ENCODE data around the gene PLA2G3.

Gene PLA2G3, protein sequence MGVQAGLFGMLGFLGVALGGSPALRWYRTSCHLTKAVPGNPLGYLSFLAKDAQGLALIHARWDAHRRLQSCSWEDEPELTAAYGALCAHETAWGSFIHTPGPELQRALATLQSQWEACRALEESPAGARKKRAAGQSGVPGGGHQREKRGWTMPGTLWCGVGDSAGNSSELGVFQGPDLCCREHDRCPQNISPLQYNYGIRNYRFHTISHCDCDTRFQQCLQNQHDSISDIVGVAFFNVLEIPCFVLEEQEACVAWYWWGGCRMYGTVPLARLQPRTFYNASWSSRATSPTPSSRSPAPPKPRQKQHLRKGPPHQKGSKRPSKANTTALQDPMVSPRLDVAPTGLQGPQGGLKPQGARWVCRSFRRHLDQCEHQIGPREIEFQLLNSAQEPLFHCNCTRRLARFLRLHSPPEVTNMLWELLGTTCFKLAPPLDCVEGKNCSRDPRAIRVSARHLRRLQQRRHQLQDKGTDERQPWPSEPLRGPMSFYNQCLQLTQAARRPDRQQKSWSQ

DNA sequence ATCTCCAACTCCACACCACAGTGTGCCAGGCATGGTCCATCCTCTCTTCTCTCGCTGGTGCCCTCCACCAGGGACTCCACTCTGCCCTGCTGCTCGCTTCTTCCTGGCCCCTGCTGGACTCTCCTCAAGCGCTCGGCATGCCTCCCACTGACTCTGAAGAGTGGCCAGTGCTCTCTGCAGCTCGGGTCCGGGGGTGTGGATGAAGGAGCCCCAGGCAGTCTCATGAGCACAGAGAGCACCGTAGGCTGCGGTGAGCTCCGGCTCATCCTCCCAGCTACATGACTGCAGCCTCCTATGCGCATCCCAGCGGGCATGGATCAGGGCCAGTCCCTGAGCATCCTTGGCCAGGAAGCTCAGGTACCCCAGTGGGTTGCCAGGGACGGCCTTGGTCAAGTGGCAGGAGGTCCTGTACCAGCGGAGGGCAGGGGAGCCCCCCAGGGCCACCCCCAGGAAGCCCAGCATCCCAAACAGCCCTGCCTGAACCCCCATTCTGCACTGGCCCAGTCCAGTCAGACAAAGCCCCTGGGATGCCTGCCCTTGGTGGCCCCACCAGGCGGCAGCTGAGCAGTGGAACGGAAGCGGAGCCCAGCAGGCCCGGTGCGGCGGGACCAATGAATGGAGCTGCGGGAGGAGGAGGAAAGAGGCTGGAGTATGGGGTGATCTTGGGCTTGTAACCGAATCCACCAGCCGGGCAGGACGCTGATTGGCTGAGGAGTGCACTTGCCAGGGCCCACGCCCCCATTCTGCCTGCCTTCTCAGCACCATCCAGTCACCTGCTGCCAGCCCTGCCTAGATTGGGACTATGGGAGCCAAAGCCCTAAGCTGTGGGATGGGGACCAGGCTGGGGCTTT, at the start of gene PLA2G3:
Gene PLA2G3 (minus strand): TSS at position 643 of the 851 bp plus-strand sequence. CDS start 154 bp downstream, at position 489.
- no peak within 1 kb of the TSS for H3K27ac ChIP-seq
- no peaks in the 10 kb centered on the region for H3K36me3 ChIP-seq
- H3K9ac ChIP-seq = no peak within 1 kb of the TSS
- no peak for TF ChIP-seq Cebpa-rat (IDR thresholded peaks at IDR 0.05)
- H3K4me2 ChIP-seq = no peak within 1 kb of the TSS
- no peaks in the 10 kb centered on the region for H3K4me1 ChIP-seq
- H4K20me1 ChIP-seq = no peaks in the 10 kb centered on the region
- H3K4me3 ChIP-seq = no peak within 1 kb of the TSS
- H3K27me3 ChIP-seq = no peaks in the 10 kb centered on the region
- H3K9me3 ChIP-seq = 0 out of 2 replicates have a peak, but pooled peaks cover 6% of the 10 kb centered on the region

DNA sequence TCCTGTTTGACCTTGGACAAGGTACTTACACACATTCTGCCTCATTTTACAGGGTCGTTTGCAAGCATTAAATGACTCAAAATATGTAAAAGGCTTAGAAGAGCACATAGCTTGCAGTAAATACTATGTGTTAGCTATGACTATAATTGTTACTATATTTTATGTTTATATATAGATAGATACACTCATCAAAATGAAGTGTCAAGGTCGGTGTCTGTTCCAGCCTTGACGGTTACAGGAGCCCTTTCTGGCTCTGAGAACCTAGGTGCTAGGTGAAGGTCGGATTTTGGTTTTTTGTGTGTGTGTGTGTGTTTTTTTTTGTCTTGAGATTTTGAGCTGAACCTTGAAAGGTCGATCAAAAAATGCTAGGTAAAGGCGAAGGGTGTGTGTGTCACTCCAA, 47.3 kb upstream of the PLA2G3 start:
- Histone ChIP-seq H4K20me1 (peaks cover 31% of the 10 kb centered on the region), H3K4me3 (no peak overlapping the region), H3K27ac (no peak overlapping the region), H3K4me2 (no peak overlapping the region), H3K27me3 (no peaks in the 10 kb centered on the region), H3K9ac (no peak overlapping the region), H3K36me3 (peaks cover 75% of the 10 kb centered on the region), H3K9me3 (peaks cover 23% of the 10 kb centered on the region), H3K4me1 (peaks cover 9% of the 10 kb centered on the region)
- no peak for TF ChIP-seq Cebpa-rat (IDR thresholded peaks at IDR 0.05)

GRCh38 chr22:31185056-31185455, 44.7 kb upstream of the PLA2G3 start:
- no peak for TF ChIP-seq Cebpa-rat (IDR thresholded peaks at IDR 0.05)
- no peak overlapping the region for H3K4me3 ChIP-seq
- no peaks in the 10 kb centered on the region for H3K4me1 ChIP-seq
- H3K4me2 ChIP-seq = no peak overlapping the region
- peaks cover 70% of the 10 kb centered on the region for H3K36me3 ChIP-seq
- H3K9me3 ChIP-seq = peaks cover 38% of the 10 kb centered on the region
- no peak overlapping the region for H3K9ac ChIP-seq
- peaks cover 15% of the 10 kb centered on the region; the same call in 1 of the 2 replicates for H4K20me1 ChIP-seq
- no peaks in the 10 kb centered on the region for H3K27me3 ChIP-seq
- H3K27ac ChIP-seq = no peak overlapping the region

GRCh38 chr22:31184015-31184414, 43.7 kb upstream of the PLA2G3 start:
- Histone ChIP-seq H3K9me3 (peaks cover 38% of the 10 kb centered on the region), H4K20me1 (peaks cover 15% of the 10 kb centered on the region), H3K4me1 (peaks cover 7% of the 10 kb centered on the region), H3K9ac (no peak overlapping the region), H3K4me2 (no peak overlapping the region), H3K36me3 (peaks cover 69% of the 10 kb centered on the region), H3K27ac (no peak overlapping the region), H3K4me3 (no peak overlapping the region), H3K27me3 (no peaks in the 10 kb centered on the region)
- no peak for TF ChIP-seq Cebpa-rat (IDR thresholded peaks at IDR 0.05)

- Histone ChIP-seq H3K4me2 (no peak overlapping the region), H3K9ac (no peak overlapping the region), H3K4me3 (no peak overlapping the region), H3K27ac (no peak overlapping the region), H3K36me3 (peaks cover 70% of the 10 kb centered on the region), H3K9me3 (peaks cover 29% of the 10 kb centered on the region), H3K27me3 (no peaks in the 10 kb centered on the region), H4K20me1 (peaks cover 31% of the 10 kb centered on the region; the same call in 1 of the 2 replicates), H3K4me1 (peaks cover 9% of the 10 kb centered on the region)
- TF ChIP-seq Cebpa-rat (IDR thresholded peaks at IDR 0.05) = no peak
Measured at GRCh38 chr22:31179345-31179744, 39.0 kb upstream of the PLA2G3 start.

GRCh38 chr22:31178859-31179258, 38.6 kb upstream of the PLA2G3 start:
- Histone ChIP-seq H3K36me3 (peaks cover 65% of the 10 kb centered on the region), H3K27ac (no peak overlapping the region), H3K4me1 (peaks cover 9% of the 10 kb centered on the region), H4K20me1 (peaks cover 31% of the 10 kb centered on the region; the same call in 1 of the 2 replicates), H3K4me2 (no peak overlapping the region), H3K4me3 (no peak overlapping the region), H3K9ac (no peak overlapping the region), H3K27me3 (no peaks in the 10 kb centered on the region), H3K9me3 (peaks cover 24% of the 10 kb centered on the region)
- no peak for TF ChIP-seq Cebpa-rat (IDR thresholded peaks at IDR 0.05)

DNA sequence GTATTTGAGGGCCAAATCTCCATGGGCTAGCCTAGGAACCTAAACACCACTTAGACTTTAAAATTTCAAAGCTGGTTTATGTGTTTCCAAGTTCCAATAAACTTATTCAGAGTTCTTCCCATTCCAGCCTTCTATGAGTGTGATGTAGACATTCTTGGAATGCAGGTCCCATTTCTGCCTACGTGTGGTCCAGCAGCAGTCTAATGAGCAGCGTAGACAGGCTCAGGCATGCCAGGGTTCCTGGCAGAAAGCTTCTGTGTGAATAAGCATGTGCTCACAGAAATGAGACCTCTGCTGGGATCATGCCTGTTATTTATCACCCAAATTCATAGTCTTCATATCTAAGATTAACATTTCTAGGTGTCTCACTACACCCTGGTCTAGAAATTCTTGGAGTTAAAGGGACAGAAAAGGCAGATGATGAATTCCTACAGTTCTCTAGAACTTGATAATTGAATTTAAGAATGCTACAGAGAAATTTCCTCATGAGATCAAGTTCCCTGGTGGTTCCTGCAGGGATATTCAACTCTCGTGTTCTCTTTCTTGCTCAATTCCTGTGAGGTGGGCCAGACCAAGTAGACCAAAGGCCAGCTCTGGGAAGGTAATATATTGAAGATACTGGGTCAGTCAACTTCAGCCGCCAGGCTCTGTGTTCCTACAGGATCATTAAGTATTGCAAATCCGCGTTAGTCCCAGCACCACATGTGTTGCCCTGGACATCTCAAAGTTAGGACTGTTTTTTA, 37.3 kb upstream of the PLA2G3 start:
- no peak overlapping the region for H3K9ac ChIP-seq
- H3K4me3 ChIP-seq = no peak overlapping the region
- H3K27ac ChIP-seq = no peak overlapping the region

DNA sequence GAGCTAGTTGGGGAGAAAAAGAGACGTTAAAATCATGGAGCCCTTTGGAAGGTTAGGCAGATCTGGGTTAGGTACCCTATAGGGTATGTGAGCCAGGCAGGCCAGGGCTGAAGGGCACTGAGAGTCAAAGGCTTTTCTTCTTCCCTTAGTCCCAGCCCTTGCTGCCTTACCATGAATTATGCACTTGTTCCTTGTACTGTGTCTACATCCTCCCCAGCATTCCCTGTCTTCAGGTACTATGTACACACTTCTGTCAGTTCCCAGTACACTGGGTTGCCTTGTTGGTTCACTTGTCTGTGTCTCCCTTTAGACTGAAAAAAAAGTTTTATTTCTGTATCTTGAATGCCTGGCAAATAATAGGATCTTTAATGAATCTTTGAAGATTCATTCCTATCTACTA, 36.6 kb upstream of the PLA2G3 start:
- Histone ChIP-seq H3K36me3 (peaks cover 57% of the 10 kb centered on the region), H3K4me3 (no peak overlapping the region), H3K4me2 (no peak overlapping the region), H3K9me3 (peaks cover 9% of the 10 kb centered on the region), H3K9ac (no peak overlapping the region), H3K27me3 (no peaks in the 10 kb centered on the region), H3K27ac (no peak overlapping the region), H3K4me1 (peaks cover 9% of the 10 kb centered on the region), H4K20me1 (peaks cover 46% of the 10 kb centered on the region; the same call in 1 of the 2 replicates)
- TF ChIP-seq Cebpa-rat (IDR thresholded peaks at IDR 0.05) = no peak

More for the DNA sequence above, 37.3 kb upstream of the PLA2G3 start:
- Histone ChIP-seq H3K9me3 (peaks cover 15% of the 10 kb centered on the region), H3K27me3 (no peaks in the 10 kb centered on the region), H3K36me3 (peaks cover 58% of the 10 kb centered on the region), H3K4me2 (no peak overlapping the region), H4K20me1 (peaks cover 40% of the 10 kb centered on the region; the same call in 1 of the 2 replicates), H3K4me1 (peaks cover 9% of the 10 kb centered on the region)
- no peak for TF ChIP-seq Cebpa-rat (IDR thresholded peaks at IDR 0.05)
